ENCODE measurements around the gene CCDC159.

Gene CCDC159

GRCh38 chr19:11365557-11366117 is 19.3 kb downstream of the CCDC159 start:
- ChIA-PET POLR2A (interaction anchor here (0.5 kb wide), 1 partner anchor 407 kb away, joined by 6 read pairs; no protein-coding TSS in a partner anchor), CTCF (interaction anchor here (0.9 kb wide), 1 partner anchor 69 kb away, joined by 3 read pairs; the partner anchor contains the start of genes ODAD3 and PRKCSH)
- TF ChIP-seq CTCF (IDR thresholded peaks at IDR 0.05; ENCODE audit: control extremely low read depth, extremely low read depth, low read depth, missing control alignments) = no peak
- no peak for DNase-seq (ENCODE audit: extremely low spot score)

- ChIA-PET CTCF (interaction anchor here (1.0 to 3.3 kb wide), 9 partner anchors 9 to 241 kb away, joined by 3 to 22 read pairs (median 6); partner anchors contain the start of gene RGL3), POLR2A (no interaction called here)
- TF ChIP-seq CTCF (IDR thresholded peaks at IDR 0.05; ENCODE audit: control extremely low read depth, extremely low read depth, low read depth, missing control alignments) = no peak
- DNase-seq (ENCODE audit: extremely low spot score) = no peak
Measured at GRCh38 chr19:11367528-11367927, 21.2 kb downstream of the CCDC159 start.

- ChIA-PET CTCF (interaction anchor here (1.3 to 2.3 kb wide), 2 partner anchors 13 to 112 kb away, joined by 3 to 6 read pairs; no protein-coding TSS in a partner anchor), POLR2A (no interaction called here)
- no peak for DNase-seq (ENCODE audit: extremely low spot score)
- TF ChIP-seq CTCF (IDR thresholded peaks at IDR 0.05; ENCODE audit: control extremely low read depth, extremely low read depth, low read depth, missing control alignments) = no peak
Measured at GRCh38 chr19:11370744-11371143, 24.4 kb downstream of the CCDC159 start.

- ChIA-PET POLR2A (no interaction called here), CTCF (interaction anchor here (1.1 to 5.4 kb wide), 4 partner anchors 8 to 109 kb away, joined by 3 to 40 read pairs (median 9); partner anchors contain the start of gene EPOR)
- no peak for TF ChIP-seq CTCF (IDR thresholded peaks at IDR 0.05; ENCODE audit: control extremely low read depth, extremely low read depth, low read depth, missing control alignments)
- no peak for DNase-seq (ENCODE audit: extremely low spot score)
Measured at GRCh38 chr19:11373166-11373884, 27.0 kb downstream of the CCDC159 start.

- ChIA-PET POLR2A (no interaction called here), CTCF (interaction anchor here (1.1 to 5.4 kb wide), 7 partner anchors 10 to 338 kb away, joined by 3 to 40 read pairs (median 6); partner anchors contain the start of genes EPOR, ODAD3 and PRKCSH)
- DNase-seq (ENCODE audit: extremely low spot score) = no peak
- no peak for TF ChIP-seq CTCF (IDR thresholded peaks at IDR 0.05; ENCODE audit: control extremely low read depth, extremely low read depth, low read depth, missing control alignments)
Measured at GRCh38 chr19:11373885-11374432, 27.6 kb downstream of the CCDC159 start.

- TF ChIP-seq CTCF (IDR thresholded peaks at IDR 0.05; ENCODE audit: control extremely low read depth, extremely low read depth, low read depth, missing control alignments) = no peak
- CTCF ChIA-PET = interaction anchor here (0.8 to 5.4 kb wide), 15 partner anchors 9 to 339 kb away, joined by 3 to 40 read pairs (median 3); partner anchors contain the start of genes EPOR, ODAD3 and PRKCSH
- DNase-seq (ENCODE audit: extremely low spot score) = peak; percentile 98
- POLR2A ChIA-PET = interaction anchor here (0.6 to 1.3 kb wide), 6 partner anchors 9 to 966 kb away, joined by 3 to 6 read pairs (median 4); partner anchors contain the start of genes CCDC159 and TMEM205
Measured at GRCh38 chr19:11374433-11375142, 28.3 kb downstream of the CCDC159 start, which contains the start of gene SWSAP1. Gene SWSAP1 (plus strand): TSS chr19:11374666. CDS start chr19:11374681, 15 bp downstream.
